MCF 10A (cell line): ENCODE data around the gene SPRR2E. TPM values are rescaled to one million over a fixed set of nuclear protein-coding genes. Genes with fewer than 3 reads are reported as not detected.
"Not testable (repeated sequence)": the region's sequence is repeated elsewhere in the genome, so short reads cannot be mapped to it uniquely, and the experiment has no call there.

Experiments
- BruUV-seq: library from RNA; stranded (reverse); fragments of 400-500 nt; replicated peaks from 2 replicates; lab custom pipeline; 2021; lab: Mats Ljungman, UMichigan
- CTCF ChIA-PET: fragments of 300-600 bp; sonication (Branson Sonifier 250); formaldehyde crosslinking; extraction: SDS; loops from one replicate; lab custom pipeline; 2021; ENCODE audit warnings: antibody characterized with exemption, inconsistent platforms; lab: Yijun Ruan, JAX
- POLR2A ChIA-PET: fragments of 300-600, 350-650 bp; sonication (Branson Sonifier 250); formaldehyde crosslinking; extraction: SDS; loops from one replicate; lab custom pipeline; 2020; ENCODE audit warnings: antibody characterized with exemption, inconsistent platforms; lab: Yijun Ruan, JAX
- DNase-seq: peaks from one replicate; pipeline ENCODE4 v3.0.0-alpha.2; 2018; ENCODE audit not compliant: unreplicated experiment
- H3K27ac Mint-ChIP-seq: one replicate; pipeline ENCODE4 v1.8.0; 2022; ENCODE audit warnings: mild to moderate bottlenecking, low read depth, mixed read lengths; ENCODE audit not compliant: unreplicated experiment
- H3K27me3 Mint-ChIP-seq: one replicate; pipeline ENCODE4 v1.8.0; 2022; ENCODE audit warnings: mixed read lengths; ENCODE audit not compliant: insufficient read depth, unreplicated experiment
- H3K36me3 Mint-ChIP-seq: one replicate; pipeline ENCODE4 v1.8.0; 2022; ENCODE audit warnings: mild to moderate bottlenecking, moderate library complexity, mixed read lengths; ENCODE audit not compliant: insufficient read depth, unreplicated experiment
- H3K4me1 Mint-ChIP-seq: one replicate; pipeline ENCODE4 v1.8.0; 2022; ENCODE audit warnings: mixed read lengths; ENCODE audit not compliant: insufficient read depth, unreplicated experiment
- H3K4me3 Mint-ChIP-seq: one replicate; pipeline ENCODE4 v1.8.0; 2022; ENCODE audit warnings: mild to moderate bottlenecking, moderate library complexity, mixed read lengths; ENCODE audit not compliant: unreplicated experiment
- H3K9me3 Mint-ChIP-seq: one replicate; pipeline ENCODE4 v1.8.0; 2022; ENCODE audit warnings: mixed read lengths; ENCODE audit not compliant: unreplicated experiment
- intact Hi-C: fragments of 100-400 bp; cut with micrococcal nuclease; formaldehyde crosslinking; loops from 2 replicates; pipeline ENCODE4 v1.14.1; 2022
- total RNA-seq: library from RNA; stranded (reverse); gene quantifications from 2 replicates; pipeline ENCODE4 v1.2.3, GENCODE V29; 2022
- TF ChIP-seq, protein P1 (sequence below): fragments of 200-600 bp; IDR thresholded peaks from one replicate; pipeline ENCODE4 v1.8.0; 2022; ENCODE audit warnings: antibody characterized with exemption, mild to moderate bottlenecking; ENCODE audit not compliant: unreplicated experiment

SPRR2E gene
- total RNA-seq, 1 experiment from 2014 or later, result not detected

DNA sequence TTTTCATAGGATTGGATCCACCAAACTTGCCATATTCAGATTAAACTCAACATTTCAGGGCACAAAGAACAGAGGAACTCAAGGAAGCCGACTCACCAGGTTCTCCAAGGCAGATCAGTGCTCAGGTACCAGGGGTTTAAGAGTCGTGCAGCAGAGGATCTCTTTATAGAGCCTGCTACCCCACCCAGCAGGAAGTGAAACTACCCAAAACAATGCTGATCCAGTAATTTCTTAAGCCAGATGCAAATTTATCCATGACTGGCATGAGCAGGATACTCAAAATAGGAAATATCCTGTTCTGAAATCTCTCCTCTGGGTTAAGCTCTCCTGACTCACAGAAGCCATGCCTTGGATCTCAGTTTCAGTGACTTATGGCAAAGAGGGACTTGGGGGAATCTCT is 37.0 kb downstream of the SPRR2E start, which contains the start of gene SPRR2A:
Gene SPRR2A, minus strand, starts transcription at position 138 of the 400 bp plus-strand sequence. CDS start 777 bp downstream, outside the sequence.
- ChIA-PET CTCF (interaction anchor here (0.9 to 1.8 kb wide), 4 partner anchors 12 to 187 kb away, joined by 3 to 6 read pairs (median 4); no protein-coding TSS in a partner anchor), POLR2A (interaction anchor here (1.1 kb wide), 1 partner anchor 8 kb away, joined by 3 read pairs; no protein-coding TSS in a partner anchor)
- H3K27me3 Mint-ChIP-seq, result no peaks in the 10 kb centered on the region
- H3K4me3 Mint-ChIP-seq, result no peak within 1 kb of the TSS
- no peak within 1 kb of the TSS for H3K27ac Mint-ChIP-seq
- TF ChIP-seq, protein P1, sequence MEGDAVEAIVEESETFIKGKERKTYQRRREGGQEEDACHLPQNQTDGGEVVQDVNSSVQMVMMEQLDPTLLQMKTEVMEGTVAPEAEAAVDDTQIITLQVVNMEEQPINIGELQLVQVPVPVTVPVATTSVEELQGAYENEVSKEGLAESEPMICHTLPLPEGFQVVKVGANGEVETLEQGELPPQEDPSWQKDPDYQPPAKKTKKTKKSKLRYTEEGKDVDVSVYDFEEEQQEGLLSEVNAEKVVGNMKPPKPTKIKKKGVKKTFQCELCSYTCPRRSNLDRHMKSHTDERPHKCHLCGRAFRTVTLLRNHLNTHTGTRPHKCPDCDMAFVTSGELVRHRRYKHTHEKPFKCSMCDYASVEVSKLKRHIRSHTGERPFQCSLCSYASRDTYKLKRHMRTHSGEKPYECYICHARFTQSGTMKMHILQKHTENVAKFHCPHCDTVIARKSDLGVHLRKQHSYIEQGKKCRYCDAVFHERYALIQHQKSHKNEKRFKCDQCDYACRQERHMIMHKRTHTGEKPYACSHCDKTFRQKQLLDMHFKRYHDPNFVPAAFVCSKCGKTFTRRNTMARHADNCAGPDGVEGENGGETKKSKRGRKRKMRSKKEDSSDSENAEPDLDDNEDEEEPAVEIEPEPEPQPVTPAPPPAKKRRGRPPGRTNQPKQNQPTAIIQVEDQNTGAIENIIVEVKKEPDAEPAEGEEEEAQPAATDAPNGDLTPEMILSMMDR, result no peak
- peaks cover 12% of the 10 kb centered on the region for H3K9me3 Mint-ChIP-seq
- H3K36me3 Mint-ChIP-seq, result peaks cover 7% of the 10 kb centered on the region
- DNase-seq, result no peak
- peaks cover 16% of the 10 kb centered on the region for H3K4me1 Mint-ChIP-seq
- no TSS peak for BruUV-seq
- intact Hi-C loops, result no loop called here

DNA sequence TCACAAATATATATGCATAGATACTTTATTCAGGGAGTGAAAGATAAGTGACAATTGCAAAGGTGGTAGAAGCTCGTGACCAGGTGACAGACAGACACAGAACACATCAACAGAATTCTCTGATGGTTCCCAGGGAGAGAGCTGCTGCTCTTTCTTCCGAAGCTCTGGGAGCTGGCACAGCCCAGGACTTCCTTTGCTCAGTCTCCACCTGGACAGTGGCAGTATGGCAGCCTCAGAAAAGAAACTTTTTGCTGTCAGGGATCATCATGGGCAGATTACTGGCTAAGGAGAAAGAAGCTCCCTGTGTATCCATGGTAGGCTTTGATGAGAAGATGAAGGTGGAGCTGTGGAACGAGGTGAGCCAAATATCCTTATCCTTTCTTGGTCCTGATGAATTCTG is 38.2 kb downstream of the SPRR2E start:
- H3K4me3 Mint-ChIP-seq, BruUV-seq, H3K27ac Mint-ChIP-seq, H3K27me3 Mint-ChIP-seq, intact Hi-C loops, H3K36me3 Mint-ChIP-seq, DNase-seq: not testable (repeated sequence)
- POLR2A ChIA-PET, result interaction anchor here (0.6 to 1.0 kb wide), 3 partner anchors 16 to 102 kb away, joined by 3 to 4 read pairs (median 3); no protein-coding TSS in a partner anchor
- Mint-ChIP-seq H3K9me3 (peaks cover 25% of the 10 kb centered on the region), H3K4me1 (peaks cover 16% of the 10 kb centered on the region)
- CTCF ChIA-PET, result interaction anchor here (0.6 to 1.8 kb wide), 3 partner anchors 186 to 559 kb away, joined by 3 read pairs; no protein-coding TSS in a partner anchor

DNA sequence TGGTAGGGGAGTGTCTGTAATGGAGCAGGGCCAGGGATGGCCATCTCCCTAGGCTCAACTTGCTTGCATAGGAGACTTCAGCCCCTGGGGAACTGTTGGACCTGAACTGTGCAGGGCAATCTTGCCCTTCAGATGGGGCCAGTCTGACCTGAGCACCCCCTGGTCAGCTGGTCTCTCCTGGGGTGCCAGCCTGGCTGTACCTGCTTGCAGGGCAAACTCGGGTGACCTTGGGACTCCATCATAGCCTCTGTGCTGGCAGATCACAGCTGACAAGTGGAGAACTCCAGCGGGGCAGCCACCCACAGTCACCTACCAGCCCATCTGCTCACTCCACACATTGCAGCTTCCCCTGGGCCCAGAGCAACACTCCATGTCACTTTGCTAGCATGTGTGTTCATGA is 45.1 kb downstream of the SPRR2E start:
- CTCF ChIA-PET, result no interaction called here
- peaks cover 14% of the 10 kb centered on the region for H3K4me1 Mint-ChIP-seq
- intact Hi-C loops, result no loop called here

More for the DNA sequence above, 45.1 kb downstream of the SPRR2E start:
- Mint-ChIP-seq H3K4me3 (no peak overlapping the region), H3K9me3 (peaks cover 33% of the 10 kb centered on the region), H3K36me3 (no peaks in the 10 kb centered on the region), H3K27me3 (no peaks in the 10 kb centered on the region), H3K27ac (no peak overlapping the region)
- BruUV-seq, result no TSS peak
- TF ChIP-seq, protein P1, result no peak
- DNase-seq, result no peak
- POLR2A ChIA-PET, result interaction anchor here (0.9 kb wide), 1 partner anchor 8 kb away, joined by 3 read pairs; the partner anchor contains the start of gene SPRR2A

Other genes starting within 250 kb of the SPRR2E start
- gene LCE7A, start 234.5 kb downstream of the SPRR2E start, total RNA-seq, result not detected in 2 replicates
- not detected in 2 replicates for gene SMCP, start 216.2 kb downstream of the SPRR2E start, total RNA-seq
- 0.33 and 0.56 TPM in 2 replicates for gene IVL, start 186.0 kb downstream of the SPRR2E start, total RNA-seq
- not detected in 2 replicates for gene SPRR5, start 147.3 kb downstream of the SPRR2E start, total RNA-seq
- gene SPRR4, start 123.9 kb downstream of the SPRR2E start, total RNA-seq, result not detected in 2 replicates
- gene SPRR1A, start 110.4 kb downstream of the SPRR2E start, total RNA-seq, result not detected in 2 replicates
- gene SPRR3, start 92.8 kb downstream of the SPRR2E start, total RNA-seq, result not detected in 2 replicates
- 3.5 and 4.0 TPM in 2 replicates for gene SPRR1B, start 63.3 kb downstream of the SPRR2E start, total RNA-seq
- gene SPRR2D, start 53.4 kb downstream of the SPRR2E start, total RNA-seq, result 430 and 1,071 TPM in 2 replicates
- gene SPRR2A, start 37.0 kb downstream of the SPRR2E start, total RNA-seq, result 7.0 and 15.0 TPM in 2 replicates
- not detected in 2 replicates for gene SPRR2B, start 22.9 kb downstream of the SPRR2E start, total RNA-seq
- gene SPRR2F, start 19.0 kb upstream of the SPRR2E start, total RNA-seq, result not detected in 2 replicates
- gene SPRR2G, start 56.4 kb upstream of the SPRR2E start, total RNA-seq, result not detected in 2 replicates
- gene LELP1, start 108.9 kb upstream of the SPRR2E start, total RNA-seq, result not detected in 2 replicates
- gene PRR9, start 123.1 kb upstream of the SPRR2E start, total RNA-seq, result not detected in 2 replicates
- gene LORICRIN, start 165.2 kb upstream of the SPRR2E start, total RNA-seq, result not detected in 2 replicates
- gene PGLYRP3, start 218.4 kb upstream of the SPRR2E start, total RNA-seq, result not detected in 2 replicates